GM06990 (cell line): ENCODE results near the gene DBNDD1.

Experiments used
- DNase-seq: peaks from one replicate; pipeline ENCODE4 v3.0.0-alpha.2; 2011; ENCODE audit not compliant: insufficient read length; ENCODE audit errors: extremely low read depth
- H3K27me3 ChIP-seq: replicated peaks from 2 replicates; pipeline ENCODE4 v1.6.0; 2011; ENCODE audit warnings: low read length; ENCODE audit not compliant: control insufficient read depth, insufficient read depth
- H3K36me3 ChIP-seq: 2 replicates; pipeline ENCODE4 v1.5.1; 2011; ENCODE audit warnings: low read length; ENCODE audit not compliant: control insufficient read depth, insufficient read depth
- H3K4me3 ChIP-seq: replicated peaks from 2 replicates; pipeline ENCODE4 v1.5.1; 2011; ENCODE audit warnings: low read depth, mild to moderate bottlenecking, control low read depth, low read length
- TF ChIP-seq, protein P1 (sequence below): IDR thresholded peaks from 2 replicates; pipeline ENCODE4 v1.5.1; 2011; ENCODE audit warnings: low read length, control low read depth, mild to moderate bottlenecking, inconsistent platforms; ENCODE audit not compliant: insufficient read depth, poor library complexity, severe bottlenecking

Gene DBNDD1

DNA sequence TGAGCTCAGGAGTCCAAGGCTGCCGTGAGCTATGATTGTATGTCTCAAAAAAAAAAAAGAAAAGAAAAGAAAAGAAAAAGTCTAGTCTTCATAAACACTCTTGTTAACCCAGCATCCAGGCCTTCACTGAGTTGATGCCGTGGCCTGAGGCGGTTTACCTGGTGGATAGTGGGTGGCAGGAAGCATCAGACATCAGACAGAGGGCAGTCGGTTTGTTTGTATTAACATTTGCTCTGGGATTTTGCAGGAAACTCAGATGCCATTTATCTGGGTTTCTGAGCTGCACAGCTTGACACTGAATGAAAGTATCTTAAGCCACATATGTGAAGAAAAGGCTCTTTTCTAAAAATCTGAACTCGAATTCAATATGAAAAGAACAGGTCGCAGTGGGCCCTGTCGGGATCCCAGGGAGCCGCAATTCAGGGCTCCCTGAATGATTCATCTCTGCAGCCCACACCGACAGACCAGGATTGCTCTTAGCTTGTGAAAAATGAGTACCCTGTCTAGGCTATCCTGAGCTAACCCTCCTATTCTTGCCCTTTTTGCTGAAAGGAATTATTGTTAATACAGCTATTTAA, 1.1 kb upstream of the DBNDD1 start:
- Histone ChIP-seq H3K36me3 (no peaks in the 10 kb centered on the region), H3K27me3 (no peaks in the 10 kb centered on the region; the same call in 1 of the 2 replicates), H3K4me3 (no peak overlapping the region)
- TF ChIP-seq, protein P1, sequence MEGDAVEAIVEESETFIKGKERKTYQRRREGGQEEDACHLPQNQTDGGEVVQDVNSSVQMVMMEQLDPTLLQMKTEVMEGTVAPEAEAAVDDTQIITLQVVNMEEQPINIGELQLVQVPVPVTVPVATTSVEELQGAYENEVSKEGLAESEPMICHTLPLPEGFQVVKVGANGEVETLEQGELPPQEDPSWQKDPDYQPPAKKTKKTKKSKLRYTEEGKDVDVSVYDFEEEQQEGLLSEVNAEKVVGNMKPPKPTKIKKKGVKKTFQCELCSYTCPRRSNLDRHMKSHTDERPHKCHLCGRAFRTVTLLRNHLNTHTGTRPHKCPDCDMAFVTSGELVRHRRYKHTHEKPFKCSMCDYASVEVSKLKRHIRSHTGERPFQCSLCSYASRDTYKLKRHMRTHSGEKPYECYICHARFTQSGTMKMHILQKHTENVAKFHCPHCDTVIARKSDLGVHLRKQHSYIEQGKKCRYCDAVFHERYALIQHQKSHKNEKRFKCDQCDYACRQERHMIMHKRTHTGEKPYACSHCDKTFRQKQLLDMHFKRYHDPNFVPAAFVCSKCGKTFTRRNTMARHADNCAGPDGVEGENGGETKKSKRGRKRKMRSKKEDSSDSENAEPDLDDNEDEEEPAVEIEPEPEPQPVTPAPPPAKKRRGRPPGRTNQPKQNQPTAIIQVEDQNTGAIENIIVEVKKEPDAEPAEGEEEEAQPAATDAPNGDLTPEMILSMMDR = no peak
- no peak for DNase-seq

DNA sequence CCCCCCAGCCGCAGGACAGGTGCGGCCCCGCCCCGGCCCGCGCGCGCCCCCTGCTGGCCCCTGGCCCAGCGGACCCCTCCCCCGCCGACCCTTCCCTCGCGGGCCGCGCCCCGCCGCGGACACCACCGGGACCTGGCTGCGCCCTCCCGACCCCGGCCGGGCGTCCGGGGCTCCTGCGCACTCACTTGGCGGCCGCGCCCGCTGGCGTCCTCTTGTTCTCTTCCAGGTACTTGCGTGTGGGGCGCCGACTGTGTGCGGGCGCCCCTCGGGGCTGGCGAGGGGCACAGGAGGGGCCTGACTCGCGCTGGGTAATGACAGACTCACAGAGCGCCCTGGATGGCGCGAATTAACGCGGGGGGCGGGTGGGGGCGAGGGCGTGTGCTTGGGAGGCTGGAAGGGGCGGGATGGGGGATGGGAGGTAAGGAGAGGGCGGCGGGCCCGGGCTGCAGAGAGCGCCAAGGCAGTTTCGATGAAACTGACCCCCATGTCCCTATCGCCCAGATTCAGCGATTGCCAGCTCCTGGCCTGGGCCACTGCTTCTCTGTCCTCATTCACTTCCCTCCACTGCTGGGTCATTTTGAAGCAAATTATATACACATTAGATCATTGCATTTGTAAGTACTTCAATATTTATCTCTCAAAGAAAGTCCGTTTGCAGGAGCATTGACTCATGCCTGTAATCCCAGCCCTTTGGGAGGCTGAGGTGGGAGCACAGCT, 445 bp upstream of the DBNDD1 start:
- H3K4me3 ChIP-seq = peak overlapping the region; percentile 54
- DNase-seq = peak; percentile 58
- H3K36me3 ChIP-seq = no peaks in the 10 kb centered on the region
- H3K27me3 ChIP-seq = no peaks in the 10 kb centered on the region; the same call in 1 of the 2 replicates
- TF ChIP-seq, protein P1 = no peak

DNA sequence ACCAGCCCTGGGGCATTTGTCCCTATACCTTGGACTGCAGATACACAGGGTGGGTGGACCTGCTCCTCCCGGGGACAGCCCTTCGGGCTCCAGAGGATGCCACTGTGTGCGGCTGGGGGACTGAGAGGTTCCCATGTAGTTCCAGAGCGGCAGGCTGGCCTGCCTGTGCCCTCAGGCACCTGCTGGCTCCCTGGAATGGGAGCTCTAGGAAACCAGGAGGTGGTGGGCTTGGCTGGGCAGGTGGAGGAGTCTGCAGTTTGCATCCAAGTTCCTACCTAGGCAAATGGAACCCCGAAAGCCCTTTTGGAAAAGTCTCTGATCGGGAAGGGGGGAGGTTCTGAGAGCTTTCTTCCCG, 982 bp downstream of the DBNDD1 start:
- TF ChIP-seq, protein P1 = no peak
- no peak for DNase-seq
- Histone ChIP-seq H3K27me3 (no peaks in the 10 kb centered on the region; the same call in 1 of the 2 replicates), H3K36me3 (no peaks in the 10 kb centered on the region), H3K4me3 (no peak overlapping the region)

DNA sequence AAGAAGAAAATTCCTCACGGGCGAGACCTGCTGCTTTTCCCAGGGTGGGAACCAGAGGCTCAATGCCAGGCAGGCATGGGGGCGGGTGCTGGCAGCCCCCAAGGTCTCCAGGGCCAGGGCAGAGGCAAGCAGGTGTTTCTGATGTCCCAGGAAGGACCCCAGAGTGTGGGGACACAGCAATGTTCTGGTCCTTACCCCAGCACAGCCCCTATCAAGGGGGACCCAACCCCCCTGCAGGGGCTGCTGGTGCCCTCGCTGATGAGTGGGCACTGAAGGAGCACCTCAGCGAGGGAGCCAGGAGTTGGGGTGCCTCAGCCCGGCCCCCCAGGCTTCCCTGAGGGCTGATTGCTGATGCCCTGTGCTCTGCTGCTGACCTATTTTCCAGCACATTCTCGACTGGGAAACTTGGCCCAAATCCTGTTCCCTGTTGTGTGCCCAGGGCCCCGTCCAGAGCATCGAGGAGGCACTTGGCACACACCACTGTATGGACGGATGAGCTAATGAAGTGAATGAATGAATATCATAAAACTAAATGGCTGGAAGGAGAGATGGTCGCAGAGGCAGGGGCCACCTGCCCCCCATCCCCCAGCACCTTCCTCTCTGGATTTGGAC, 2.8 kb downstream of the DBNDD1 start:
- no peak for DNase-seq
- TF ChIP-seq, protein P1 = no peak
- Histone ChIP-seq H3K4me3 (no peak overlapping the region), H3K27me3 (no peaks in the 10 kb centered on the region; the same call in 1 of the 2 replicates), H3K36me3 (no peaks in the 10 kb centered on the region)

DNA sequence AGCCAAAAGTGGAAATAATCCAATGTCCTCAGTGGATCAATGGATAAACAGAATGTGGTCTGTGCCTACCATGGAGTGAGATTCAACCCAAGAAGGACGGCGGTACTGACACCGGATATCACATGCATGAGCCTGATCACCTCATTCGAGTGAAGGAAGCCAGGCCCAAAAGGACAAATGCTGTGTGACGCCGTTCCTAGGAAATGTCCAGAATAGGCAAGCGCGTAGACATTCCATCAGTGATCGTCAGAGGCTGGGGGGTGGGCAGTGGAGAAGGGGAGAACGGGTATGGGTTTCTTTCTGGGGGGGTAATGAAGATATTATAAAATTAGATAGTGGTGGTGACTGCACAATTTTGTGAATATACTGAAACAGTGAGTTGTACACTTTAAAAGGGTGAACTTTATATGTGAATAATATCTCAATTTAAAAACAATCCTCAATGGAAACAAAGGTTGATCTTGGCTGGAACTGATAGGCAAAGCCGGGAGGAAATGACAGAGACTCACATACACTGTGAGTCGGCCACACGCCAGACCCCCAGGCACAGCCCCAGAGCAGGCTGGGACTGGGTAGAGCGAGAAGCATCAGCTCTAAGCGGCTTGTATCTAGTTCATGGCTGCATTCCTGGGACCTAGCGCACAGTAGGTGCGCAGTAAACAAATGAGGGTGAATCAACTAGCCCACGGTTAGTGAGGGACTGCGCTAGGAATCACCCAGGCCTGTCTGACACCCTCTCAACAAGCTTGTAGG, 3.5 kb downstream of the DBNDD1 start:
- TF ChIP-seq, protein P1 = no peak
- Histone ChIP-seq H3K4me3 (no peak overlapping the region), H3K27me3 (no peaks in the 10 kb centered on the region; the same call in 1 of the 2 replicates), H3K36me3 (no peaks in the 10 kb centered on the region)
- no peak for DNase-seq
